Panc1 (cell line): ENCODE measurements around the gene ITM2A.

Source experiments
- CTCF ChIP-seq: fragments of 450-650 bp; IDR thresholded peaks from 2 replicates; pipeline ENCODE4 v1.5.1; 2017; ENCODE audit warnings: mild to moderate bottlenecking
- REST ChIP-seq, 2 experiments: IDR thresholded peaks; 2 replicates each; pipeline ENCODE4 v1.6.1; 2011 to 2012; ENCODE audit warnings: low read depth in 2 of 2, control low read depth in 1 of 2, low read length in 1 of 2, mild to moderate bottlenecking in 1 of 2, moderate library complexity in 1 of 2; ENCODE audit not compliant: insufficient read depth in 1 of 2

DNA sequence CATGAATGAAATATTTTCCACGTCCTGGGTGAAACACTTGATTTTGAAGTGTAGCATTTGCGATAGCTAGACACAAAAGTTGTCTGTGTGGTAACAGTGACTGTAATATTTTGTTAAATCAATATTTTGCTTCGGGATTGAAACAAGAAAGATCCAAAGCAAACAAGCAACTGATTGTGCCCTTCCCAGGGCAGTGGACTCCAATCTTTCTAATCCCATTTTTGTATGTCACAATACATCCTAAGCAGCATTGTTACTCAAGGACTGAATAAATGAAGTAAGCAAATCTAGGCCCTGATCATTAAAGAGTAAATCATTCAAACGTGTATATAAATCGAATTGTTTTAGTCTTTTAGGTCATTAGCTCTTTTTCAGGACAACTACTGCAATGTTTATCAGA lies 2.8 kb downstream of the ITM2A start:
- TF ChIP-seq CTCF: no peak
- TF ChIP-seq REST (IDR thresholded peaks at IDR 0.05; ENCODE audit: insufficient read depth in 1 of 2, low read depth in 2 of 2, low read length in 1 of 2): no peak
